ENCODE measurements around the gene CBX5.

DNA sequence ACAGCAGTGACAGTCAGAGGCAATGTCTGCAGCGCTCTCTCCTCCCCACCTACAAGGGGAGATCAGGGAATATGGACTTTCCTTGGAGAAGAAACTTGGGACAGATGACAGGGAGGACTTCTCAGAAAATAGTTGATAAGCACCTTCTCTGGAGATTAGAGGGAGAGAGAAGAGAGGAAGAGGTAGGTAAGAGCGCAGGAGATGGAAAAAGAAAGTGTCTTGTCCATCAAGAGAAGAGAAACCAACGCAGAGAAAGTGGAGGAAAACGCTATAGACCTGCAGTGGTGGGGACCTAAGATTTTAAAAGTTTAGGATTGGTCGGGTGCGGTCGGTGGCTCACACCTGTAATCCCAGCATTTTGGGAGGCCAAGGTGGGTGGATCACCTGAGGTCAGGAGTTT is 75.6 kb downstream of the CBX5 start:
- TF ChIP-seq YY1 (IDR thresholded peaks at IDR 0.05; ENCODE audit: low read depth, low read length) (no peak), EZH2 (IDR thresholded peaks at IDR 0.05; ENCODE audit: low read depth, low read length, severe bottlenecking) (no peak), CTCF (IDR thresholded peaks at IDR 0.05; ENCODE audit: control extremely low read depth in 1 of 3, insufficient read depth in 1 of 3, low read depth in 1 of 3, low read length in 3 of 3) (no peak), HDAC2 (IDR thresholded peaks at IDR 0.05; ENCODE audit: borderline replicate concordance in 1 of 2, low read depth in 2 of 2, low read length in 2 of 2) (no peak), TAF1 (IDR thresholded peaks at IDR 0.05; ENCODE audit: low read depth, low read length) (no peak), JUN (IDR thresholded peaks at IDR 0.05; ENCODE audit: low read depth, low read length) (no peak), POLR2AphosphoS5 (IDR thresholded peaks at IDR 0.05; ENCODE audit: low read depth, low read length) (no peak), POLR2A (IDR thresholded peaks at IDR 0.05; ENCODE audit: control extremely low read depth in 1 of 2, low read depth in 2 of 2, low read length in 2 of 2) (no peak), RBBP5 (IDR thresholded peaks at IDR 0.05; ENCODE audit: borderline replicate concordance, low read depth, low read length) (no peak), SP1 (IDR thresholded peaks at IDR 0.05; ENCODE audit: low read depth, low read length) (no peak)
